HCT116 (cell line): ENCODE data around the gene NUP50. TPM values are rescaled to one million over a fixed set of nuclear protein-coding genes. Genes with fewer than 3 reads are reported as not detected.

Experiments used
- ATAC-seq: fragments of 200-7000 bp; cut with Tn5 transposase; 2 replicates; pipeline ENCODE4 v1.9.1; 2020; ENCODE audit warnings: mild to moderate bottlenecking, moderate library complexity
- BruUV-seq: library from RNA; stranded (reverse); fragments of 400-500 nt; replicated peaks from 2 replicates; lab custom pipeline; 2021; lab: Mats Ljungman, UMichigan
- CTCF ChIA-PET: fragments of 300-600 bp; sonication (Branson Sonifier 250); formaldehyde crosslinking; loops from one replicate; lab custom pipeline; 2021; ENCODE audit warnings: antibody characterized with exemption; lab: Charles Lee
- POLR2A ChIA-PET: fragments of 300-600, 350-600 bp; sonication (Branson Sonifier 250); formaldehyde crosslinking; loops from one replicate; lab custom pipeline; 2021; ENCODE audit warnings: antibody characterized with exemption; lab: Charles Lee
- RAD21 ChIA-PET, 2 experiments: fragments of 300-600 bp; sonication (Branson Sonifier 250); formaldehyde crosslinking; loops; one replicate each; lab custom pipeline; 2023; ENCODE audit warnings: low total read pairs in 2 of 2; ENCODE audit not compliant: uncharacterized antibody in 2 of 2, unreplicated experiment in 2 of 2, low non-redundant PET in 1 of 2; lab: Charles Lee
- DNase-seq: peaks from one replicate; pipeline ENCODE4 v3.0.0-alpha.2; 2010; ENCODE audit warnings: low read depth, low spot score
- H2AFZ ChIP-seq: fragments of 200-600 bp; shearing (Covaris generic), sonication (generic); 2 replicates; pipeline ENCODE4 v1.6.1; 2017; ENCODE audit warnings: low read depth, mixed run types, mixed read lengths, antibody characterized with exemption, low read length; ENCODE audit not compliant: poor library complexity, severe bottlenecking
- H3K27ac ChIP-seq: 2 replicates; pipeline ENCODE4 v1.5.1; 2012; ENCODE audit warnings: low read depth, low read length
- H3K27me3 ChIP-seq: fragments of 200-600 bp; sonication (generic); 2 replicates; pipeline ENCODE4 v1.6.1; 2016; ENCODE audit warnings: mixed run types, low read length, mixed read lengths; ENCODE audit not compliant: insufficient read depth
- H3K36me3 ChIP-seq, 2 experiments: fragments of 200-500 bp in 1 of 2; fragments of 200-600 bp in 1 of 2; sonication (Bioruptor generic) in 1 of 2; sonication (generic) in 1 of 2; 2 replicates each; pipeline versions ENCODE4 v1.5.1 to v1.6.1; 2014 to 2016; ENCODE audit warnings: low read length in 2 of 2, inconsistent platforms in 1 of 2, mixed read lengths in 1 of 2, mixed run types in 1 of 2; ENCODE audit not compliant: insufficient read depth in 2 of 2, control insufficient read depth in 1 of 2
- H3K4me1 ChIP-seq, 2 experiments: fragments of 200-600 bp in 1 of 2; sonication (generic) in 1 of 2; 2 replicates each; pipeline versions ENCODE4 v1.5.1 to v1.6.1; 2012 to 2017; ENCODE audit warnings: low read length in 2 of 2, inconsistent platforms in 1 of 2, mild to moderate bottlenecking in 1 of 2, mixed read lengths in 1 of 2, mixed run types in 1 of 2, moderate library complexity in 1 of 2; ENCODE audit not compliant: insufficient read depth in 2 of 2, control insufficient read depth in 1 of 2
- H3K4me2 ChIP-seq: fragments of 200-600 bp; sonication (generic); 2 replicates; pipeline ENCODE4 v1.6.1; 2017; ENCODE audit warnings: mixed run types, low read length, mixed read lengths
- H3K4me3 ChIP-seq, 2 experiments: fragments of 200-600 bp in 1 of 2; sonication (generic) in 1 of 2; replicated peaks in 1 of 2; 2 replicates each; pipeline ENCODE4 v1.5.1; 2011 to 2016; ENCODE audit warnings: low read length in 2 of 2, control low read depth in 1 of 2, low read depth in 1 of 2, mild to moderate bottlenecking in 1 of 2, mixed read lengths in 1 of 2, mixed run types in 1 of 2
- H3K79me2 ChIP-seq: fragments of 200-600 bp; sonication (generic); 2 replicates; pipeline ENCODE4 v1.6.1; 2017; ENCODE audit warnings: mild to moderate bottlenecking, mixed run types, low read length, moderate library complexity, mixed read lengths; ENCODE audit not compliant: insufficient read depth
- H3K9ac ChIP-seq: fragments of 200-600 bp; sonication (generic); 2 replicates; pipeline ENCODE4 v1.6.1; 2016; ENCODE audit warnings: low read length, mixed read lengths
- H3K9me2 ChIP-seq: fragments of 200-600 bp; sonication (generic), shearing (Covaris generic); 2 replicates; pipeline ENCODE4 v1.6.1; 2017; ENCODE audit warnings: mixed run types, mild to moderate bottlenecking, moderate library complexity; ENCODE audit not compliant: insufficient read depth
- H3K9me3 ChIP-seq, 2 experiments: fragments of 200-500 bp in 1 of 2; fragments of 200-600 bp in 1 of 2; sonication (Bioruptor generic) in 1 of 2; sonication (generic) in 1 of 2; 2 replicates each; pipeline ENCODE4 v1.6.1; 2014 to 2017; ENCODE audit warnings: low read length in 2 of 2, mixed read lengths in 2 of 2, inconsistent platforms in 1 of 2, low read depth in 1 of 2, mild to moderate bottlenecking in 1 of 2, mixed run types in 1 of 2, moderate library complexity in 1 of 2; ENCODE audit not compliant: control insufficient read depth in 1 of 2, insufficient read depth in 1 of 2
- H4K20me1 ChIP-seq: fragments of 200-600 bp; sonication (generic), shearing (Covaris generic); 2 replicates; pipeline ENCODE4 v1.6.1; 2017; ENCODE audit warnings: mixed run types, mild to moderate bottlenecking, moderate library complexity; ENCODE audit not compliant: insufficient read depth
- ATF3 ChIP-seq: IDR thresholded peaks from 2 replicates; pipeline ENCODE4 v1.6.1; 2012
- CBX3 ChIP-seq: IDR thresholded peaks from 2 replicates; pipeline ENCODE4 v1.6.1; 2012; ENCODE audit warnings: low read depth
- CEBPB ChIP-seq: IDR thresholded peaks from 2 replicates; pipeline ENCODE4 v1.6.1; 2012; ENCODE audit warnings: low read depth
- CTCF ChIP-seq, 3 experiments: fragments of 200-600 bp in 1 of 3; sonication (generic) in 1 of 3; IDR thresholded peaks in 2 of 3; conservative IDR thresholded peaks in 1 of 3; 2 replicates each; pipeline ENCODE4 v1.5.1; 2012 to 2017; ENCODE audit warnings: low read depth in 2 of 3, low read length in 2 of 3, antibody characterized with exemption in 1 of 3, borderline replicate concordance in 1 of 3, control low read depth in 1 of 3, mild to moderate bottlenecking in 1 of 3, mixed read lengths in 1 of 3, mixed run types in 1 of 3, moderate library complexity in 1 of 3; ENCODE audit not compliant: insufficient read depth in 1 of 3
- EGR1 ChIP-seq: IDR thresholded peaks from 2 replicates; pipeline ENCODE4 v1.6.1; 2012; ENCODE audit warnings: low read depth
- ELF1 ChIP-seq: IDR thresholded peaks from 2 replicates; pipeline ENCODE4 v1.6.1; 2012; ENCODE audit warnings: low read depth, borderline replicate concordance
- EZH2 ChIP-seq: fragments of 200-600 bp; sonication (generic); IDR thresholded peaks from 2 replicates; pipeline ENCODE4 v1.6.1; 2017; ENCODE audit warnings: antibody characterized with exemption, mixed run types
- EZH2phosphoT487 ChIP-seq: fragments of 200-600 bp; IDR thresholded peaks from 2 replicates; pipeline ENCODE4 v1.6.1; 2018; ENCODE audit warnings: antibody characterized with exemption, borderline replicate concordance
- RAD21 ChIP-seq: IDR thresholded peaks from 2 replicates; pipeline ENCODE4 v1.6.1; 2012; ENCODE audit warnings: low read depth, mild to moderate bottlenecking
- REST ChIP-seq: IDR thresholded peaks from 2 replicates; pipeline ENCODE4 v1.6.1; 2012; ENCODE audit warnings: low read depth
- SIN3A ChIP-seq: IDR thresholded peaks from 2 replicates; pipeline ENCODE4 v1.6.1; 2012; ENCODE audit warnings: low read depth
- SP1 ChIP-seq: IDR thresholded peaks from 2 replicates; pipeline ENCODE4 v1.6.1; 2012; ENCODE audit warnings: low read depth
- SRF ChIP-seq: IDR thresholded peaks from 2 replicates; pipeline ENCODE4 v1.6.1; 2012; ENCODE audit warnings: low read depth
- YY1 ChIP-seq: IDR thresholded peaks from 2 replicates; pipeline ENCODE4 v1.6.1; 2011; ENCODE audit warnings: low read length, low read depth, moderate library complexity, mild to moderate bottlenecking; ENCODE audit not compliant: insufficient replicate concordance; ENCODE audit errors: extremely low read depth
- ZFX ChIP-seq: fragments of 450-650 bp; IDR thresholded peaks from 2 replicates; pipeline ENCODE4 v1.6.1; 2017
- ZNF274 ChIP-seq: fragments of 200-500 bp; sonication (Bioruptor generic); IDR thresholded peaks from 2 replicates; pipeline ENCODE4 v1.6.1; 2014; ENCODE audit warnings: mild to moderate bottlenecking, low read depth, low read length, inconsistent platforms
- intact Hi-C: fragments of 100-400 bp; cut with micrococcal nuclease; formaldehyde crosslinking; loops from 2 replicates; pipeline ENCODE4 v1.10.0; 2022
- total RNA-seq: library from RNA; stranded (reverse); gene quantifications from one replicate; pipeline ENCODE4 v1.2.1, GENCODE V29; 2021; ENCODE audit not compliant: unreplicated experiment

The NUP50 gene
- total RNA-seq, 1 experiment from 2014 or later = 102 TPM

GRCh38 chr22:45180146-45180679, 16.5 kb downstream of the NUP50 start:
- Histone ChIP-seq H3K9me3 (no peaks in the 10 kb centered on the region), H3K4me3 (no peak overlapping the region), H3K27ac (no peak overlapping the region), H4K20me1 (peaks cover 10% of the 10 kb centered on the region; the same call in 1 of the 2 replicates), H3K9ac (no peak overlapping the region), H3K27me3 (no peaks in the 10 kb centered on the region), H3K4me2 (no peak overlapping the region), H3K9me2 (no peaks in the 10 kb centered on the region), H3K36me3 (peaks cover 51 to 59% of the 10 kb centered on the region in 2 experiments), H3K4me1 (no peaks in the 10 kb centered on the region), H3K79me2 (peaks cover 90% of the 10 kb centered on the region), H2AFZ (no peak overlapping the region)
- CTCF ChIA-PET = no interaction called here
- DNase-seq (no peak), ATAC-seq (no peak)
- RAD21 ChIA-PET = no interaction called here
- BruUV-seq = no TSS peak
- no peak for TF ChIP-seq EZH2
- TF ChIP-seq SP1 = no peak
- TF ChIP-seq ELF1 = no peak
- TF ChIP-seq CTCF (IDR thresholded peaks at IDR 0.05 in 2 of 3, conservative IDR thresholded peaks at IDR 0.05 in 1 of 3; ENCODE audit: borderline replicate concordance in 1 of 3, insufficient read depth in 1 of 3, low read depth in 2 of 3, low read length in 2 of 3) = no peak
- no peak for TF ChIP-seq CBX3
- TF ChIP-seq ZFX = no peak
- TF ChIP-seq REST = no peak
- no peak for TF ChIP-seq YY1
- TF ChIP-seq ATF3 = no peak
- TF ChIP-seq SIN3A = no peak
- no peak for TF ChIP-seq CEBPB
- no peak for TF ChIP-seq EZH2phosphoT487
- no peak for TF ChIP-seq RAD21
- no peak for TF ChIP-seq ZNF274
- no peak for TF ChIP-seq SRF
- TF ChIP-seq EGR1 = no peak
- intact Hi-C loops = no loop called here
- POLR2A ChIA-PET = no interaction called here
